Hindlimb muscle (tissue), 1 donor: Measurements from ENCODE around the gene STARD3. TPM values are rescaled to one million over a fixed set of nuclear protein-coding genes. Genes with fewer than 3 reads are reported as not detected.
A peak's percentile ranks its signal among the peaks of the same experiment; 100 is the strongest.
"Not testable (repeated sequence)": the region's sequence is repeated elsewhere in the genome, so short reads cannot be mapped to it uniquely, and the experiment has no call there.

Source experiments
- DNase-seq: peaks from one replicate; pipeline ENCODE4 v3.0.0-alpha.2; 2013
- polyA plus RNA-seq: library from polyadenylated mRNA; unstranded; fragments of 120-200 nt; gene quantifications from one replicate; pipeline ENCODE4 v1.2.1, GENCODE V29; 2013; ENCODE audit not compliant: insufficient read length

The STARD3 gene
- 36.2 TPM for polyA plus RNA-seq

DNA sequence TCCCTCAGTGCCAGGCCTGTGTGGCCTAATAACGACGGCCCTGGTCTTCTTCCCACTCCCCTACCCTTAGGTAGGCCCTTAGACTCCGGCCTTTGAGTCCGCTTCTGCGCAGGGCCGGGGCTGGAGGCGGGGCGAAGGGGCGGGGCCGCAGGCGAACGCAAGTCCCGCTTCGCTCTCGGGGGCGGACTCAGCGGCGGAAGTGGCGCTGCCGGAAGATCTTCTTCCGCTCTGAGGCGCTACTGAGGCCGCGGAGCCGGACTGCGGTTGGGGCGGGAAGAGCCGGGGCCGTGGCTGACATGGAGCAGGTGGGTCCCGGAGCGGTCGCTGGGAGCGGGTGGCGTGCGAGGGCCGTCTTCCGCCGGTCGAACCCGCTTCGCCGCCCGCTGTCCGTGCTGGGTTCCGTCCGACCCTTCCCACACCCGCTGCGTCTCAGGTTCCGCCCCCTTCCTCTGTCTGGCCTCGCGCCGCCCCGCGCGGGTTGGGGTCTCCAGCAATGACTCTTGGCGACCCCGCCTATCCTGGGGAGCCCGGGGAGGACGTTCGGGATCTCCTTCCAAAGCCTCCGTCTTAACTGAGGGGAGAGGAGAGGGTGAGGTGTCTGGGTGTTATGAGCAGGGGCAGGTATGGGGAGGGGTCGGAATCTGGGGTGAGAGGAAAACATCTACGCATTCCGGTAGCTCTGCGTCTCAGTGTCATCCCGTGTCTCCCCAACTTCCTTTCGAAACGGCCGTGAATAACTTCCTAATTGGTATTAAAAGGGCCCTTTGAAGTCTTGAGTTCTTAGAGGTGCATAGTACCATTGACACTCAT, at the start of gene STARD3:
Gene STARD3, plus strand, starts transcription at position 218 of the 810 bp plus-strand sequence. CDS start 16,388 bp downstream, outside the sequence.
- peak; percentile 90 for DNase-seq

DNA sequence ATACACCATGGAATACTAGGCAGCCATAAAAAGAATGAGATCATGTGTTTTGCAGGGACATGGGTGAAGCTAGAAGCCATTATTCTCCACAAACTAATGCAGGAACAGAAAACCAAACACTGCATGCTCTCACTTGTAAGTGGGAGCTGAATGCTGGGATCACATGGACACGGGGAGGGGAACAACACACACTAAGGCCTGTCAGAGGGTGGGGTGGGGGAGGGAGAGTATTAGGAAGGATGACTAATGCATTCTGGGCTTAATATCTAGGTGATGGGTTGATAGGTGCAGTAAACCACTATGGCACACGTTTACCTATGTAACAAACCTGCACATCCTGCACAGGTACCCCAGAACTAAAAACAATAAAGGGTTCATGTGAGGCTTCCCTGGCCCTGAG, 46.8 kb upstream of the STARD3 start:
- not testable (repeated sequence) for DNase-seq

DNA sequence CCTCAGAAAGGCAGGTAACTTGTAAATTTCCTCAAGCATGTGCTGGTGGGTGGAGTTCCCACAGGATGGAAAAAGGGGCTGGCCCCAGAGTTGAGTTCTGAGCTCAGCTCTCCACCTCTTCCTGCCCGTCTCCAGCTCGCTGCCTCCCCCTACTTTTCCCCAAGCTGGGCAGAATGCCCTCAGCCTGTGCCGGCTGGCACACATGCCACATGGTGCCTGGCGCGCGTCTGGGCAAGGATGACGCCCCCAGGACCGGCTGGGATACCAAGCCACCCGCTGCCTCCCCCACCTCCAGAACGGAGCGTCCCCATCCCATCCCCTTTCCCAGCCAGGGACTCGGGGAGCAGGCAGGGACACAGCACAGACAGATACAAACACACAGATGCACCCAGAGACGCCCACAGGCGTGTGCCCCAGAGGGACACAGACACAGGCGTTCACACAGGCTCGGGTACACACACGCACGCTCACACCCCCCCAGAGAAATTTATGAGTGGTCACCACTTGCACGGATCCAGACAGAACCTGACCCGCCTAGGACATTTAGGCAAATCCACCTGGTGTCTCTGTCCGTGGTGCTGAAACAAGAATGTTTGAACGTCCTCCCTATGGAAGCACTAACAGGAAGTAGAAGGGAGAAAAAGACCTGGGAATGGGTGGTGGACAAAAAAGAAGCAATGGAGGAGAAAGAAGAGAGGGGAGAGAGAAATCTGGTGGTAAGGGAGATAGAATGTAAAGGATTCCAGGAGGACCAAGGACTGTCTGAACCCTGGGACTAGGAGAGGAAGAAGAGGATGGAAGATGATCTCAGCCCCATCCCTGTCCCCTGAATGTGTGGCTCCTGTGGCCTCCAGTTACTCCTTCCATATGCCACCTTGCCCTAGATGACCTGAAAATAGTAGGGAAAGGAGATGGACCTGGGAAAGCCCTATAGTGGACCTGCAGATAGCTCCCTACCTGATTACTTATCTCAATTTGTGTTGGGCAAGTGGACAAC, 44.7 kb upstream of the STARD3 start:
- no peak for DNase-seq

DNA sequence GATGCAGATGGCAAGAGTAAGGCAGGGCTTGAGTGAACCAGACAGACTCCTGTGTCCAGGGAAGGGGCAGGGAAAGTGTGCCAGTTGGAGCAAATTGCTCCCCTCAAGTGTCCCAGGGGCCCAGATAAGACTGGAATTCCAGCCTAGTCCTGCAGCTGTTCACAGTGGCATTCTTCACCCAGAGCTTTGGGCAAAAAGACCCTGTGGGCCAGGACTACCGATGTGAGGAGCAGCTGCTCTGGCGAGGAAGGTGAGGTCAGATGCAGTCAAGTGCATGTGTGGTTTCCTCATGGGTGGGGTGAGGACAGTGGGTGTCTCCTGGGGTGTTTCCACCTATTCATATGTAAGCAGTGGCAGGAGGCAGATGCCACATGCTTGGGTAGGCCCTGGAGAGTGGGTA, 43.6 kb upstream of the STARD3 start:
- no peak for DNase-seq

DNA sequence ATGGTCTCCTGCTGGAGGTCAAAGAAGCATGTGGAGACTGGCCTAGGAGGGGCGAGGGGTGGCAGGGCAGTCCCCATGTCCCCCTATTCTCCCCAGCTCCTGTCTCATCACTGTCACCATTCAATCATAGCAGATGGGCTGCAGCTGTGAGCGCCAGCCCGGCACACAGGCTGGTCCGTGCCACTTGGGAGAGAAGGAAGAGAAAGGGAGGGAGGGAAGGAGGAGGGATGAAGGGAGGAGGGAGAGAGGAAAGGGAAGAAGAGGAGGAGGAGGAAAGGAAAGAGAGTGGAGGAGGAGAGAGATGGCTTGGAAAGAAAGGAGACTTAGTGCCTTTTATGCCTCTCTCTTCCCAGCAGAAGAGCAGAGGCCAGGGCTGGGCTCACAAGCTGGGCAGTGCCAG, 41.6 kb upstream of the STARD3 start:
- no peak for DNase-seq

DNA sequence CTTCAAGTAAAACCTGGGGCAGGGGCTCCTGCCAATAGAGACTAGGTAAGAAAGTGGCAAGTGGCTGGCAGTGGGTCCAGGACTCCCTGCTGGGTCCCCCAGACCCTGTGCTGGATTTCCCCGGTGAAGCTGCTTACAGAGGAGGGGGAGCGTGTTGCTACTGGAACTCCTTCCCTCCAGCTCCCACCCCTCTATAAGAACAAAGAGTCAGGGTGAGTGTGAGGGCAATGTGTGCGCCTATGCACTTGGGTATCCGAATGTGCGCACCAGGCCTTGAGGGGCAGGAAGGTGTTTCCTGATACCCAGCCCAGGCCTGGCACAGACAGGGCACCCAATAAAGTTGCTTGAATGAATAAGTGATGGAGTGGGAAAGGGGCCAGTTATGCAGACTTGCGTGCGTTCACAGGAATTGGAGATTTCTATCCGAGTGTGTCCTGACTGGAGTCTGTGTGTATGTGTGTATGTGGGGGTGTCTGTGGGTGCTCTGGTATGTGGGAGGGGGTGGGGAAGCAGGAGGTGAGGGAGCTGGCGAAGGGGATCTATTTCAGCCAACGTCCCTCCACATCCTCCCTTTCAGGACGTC, 40.9 kb upstream of the STARD3 start:
- no peak for DNase-seq

DNA sequence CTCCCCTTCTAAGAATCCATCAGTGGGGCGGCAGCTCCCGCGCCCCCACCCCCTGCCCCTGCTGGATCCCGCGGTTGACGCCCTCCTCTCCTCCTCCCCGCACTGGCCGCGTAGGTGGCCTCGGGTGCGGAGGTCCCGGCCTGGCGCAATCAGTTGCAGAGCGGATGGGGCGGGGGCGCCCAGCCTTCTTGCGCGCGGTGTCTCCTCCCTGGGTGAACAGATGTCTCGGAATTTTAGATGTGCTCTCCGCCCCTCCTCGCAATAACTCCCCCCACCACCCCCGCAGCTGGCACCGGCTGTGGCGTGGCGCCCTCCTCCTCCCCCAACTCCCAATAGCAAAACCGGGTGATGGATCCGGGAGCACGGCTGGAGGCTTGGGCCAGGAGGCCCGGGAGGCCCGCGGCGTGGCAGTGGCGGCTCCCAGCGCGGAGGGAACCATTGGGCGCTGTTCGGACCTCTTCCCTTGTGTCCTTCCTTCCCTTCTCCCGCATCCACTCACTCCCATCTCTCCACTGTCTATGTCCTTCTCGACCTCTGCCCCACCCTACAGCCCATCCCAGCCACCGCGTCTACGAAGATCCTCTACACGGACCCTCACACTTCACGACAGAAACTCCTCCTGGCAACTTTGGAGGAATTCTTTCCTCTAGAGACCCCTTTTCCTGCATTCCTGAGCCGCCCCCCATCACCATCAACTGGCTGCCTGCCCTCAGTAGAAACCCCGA, 40.2 kb upstream of the STARD3 start:
- DNase-seq, result no peak

DNA sequence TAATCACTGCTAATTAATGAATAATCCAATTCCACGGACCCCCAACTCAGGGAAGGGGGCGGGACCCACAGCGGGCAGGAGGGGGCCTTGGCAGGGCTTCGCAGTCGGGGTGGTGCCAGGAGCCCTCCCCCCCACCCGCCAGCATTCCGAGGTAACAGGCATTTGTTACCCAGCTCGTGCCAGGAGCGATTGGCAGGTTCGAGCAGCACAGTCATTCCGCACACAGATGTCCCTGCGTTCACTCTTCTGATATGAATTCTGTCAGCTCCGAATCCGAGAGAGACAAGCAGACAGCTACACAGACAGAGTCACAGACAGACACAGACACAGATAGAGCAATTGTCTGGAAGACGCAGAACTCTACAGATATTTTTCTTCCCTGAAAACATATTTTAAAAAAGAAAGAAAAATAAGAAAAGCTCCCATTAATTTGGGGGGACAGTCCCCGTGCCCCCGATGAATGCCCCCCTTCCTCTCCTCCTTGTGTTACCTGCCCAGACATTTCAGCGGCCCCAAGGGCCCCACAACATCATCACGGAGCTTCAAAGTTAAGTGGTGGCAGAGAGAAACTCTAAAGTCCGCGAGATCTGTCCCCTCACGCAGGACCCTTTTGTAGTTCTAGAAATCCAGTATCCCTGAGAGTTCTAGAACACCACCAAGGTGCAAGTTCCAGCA, 39.4 kb upstream of the STARD3 start:
- no peak for DNase-seq

DNA sequence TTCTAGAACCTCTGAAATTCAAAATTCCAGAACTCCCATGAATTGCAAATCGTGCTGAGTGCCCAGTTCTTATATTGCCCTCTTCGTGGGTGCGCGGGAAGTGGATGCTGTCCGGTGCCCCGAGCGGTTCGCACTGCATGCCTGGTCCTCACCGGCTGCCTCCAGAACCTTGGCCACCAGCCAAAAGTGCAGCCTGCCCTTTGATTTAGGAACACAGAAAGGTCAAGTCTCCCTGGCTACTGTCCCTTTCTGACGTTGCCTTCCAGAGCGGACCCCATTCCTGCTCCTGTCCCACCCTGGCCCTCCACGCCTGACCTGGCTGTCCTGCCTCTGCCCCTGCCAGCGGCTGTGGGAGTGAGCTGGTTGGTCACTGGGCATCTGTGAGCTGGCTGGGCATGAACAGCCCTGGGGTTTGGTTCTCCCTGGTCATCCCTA, 38.9 kb upstream of the STARD3 start:
- no peak for DNase-seq

DNA sequence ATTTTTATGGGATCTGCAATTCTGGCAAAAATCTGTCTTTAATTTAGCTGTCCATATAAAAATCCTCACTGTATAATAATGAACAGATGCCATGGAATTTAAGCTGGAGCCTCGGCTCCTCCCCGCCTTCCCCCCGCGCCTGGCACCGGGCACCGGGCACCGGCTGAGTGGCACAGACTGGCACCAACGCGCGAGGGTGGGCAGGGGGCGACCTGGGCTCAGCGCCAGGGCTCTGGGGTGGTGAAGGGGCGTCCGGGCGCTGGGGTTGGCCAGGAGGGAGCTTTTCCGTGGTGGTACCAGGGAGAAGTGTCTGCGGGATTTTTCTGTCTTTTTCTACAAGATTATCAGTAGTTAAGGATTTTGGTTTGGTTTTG, 38.3 kb upstream of the STARD3 start:
- no peak for DNase-seq

DNA sequence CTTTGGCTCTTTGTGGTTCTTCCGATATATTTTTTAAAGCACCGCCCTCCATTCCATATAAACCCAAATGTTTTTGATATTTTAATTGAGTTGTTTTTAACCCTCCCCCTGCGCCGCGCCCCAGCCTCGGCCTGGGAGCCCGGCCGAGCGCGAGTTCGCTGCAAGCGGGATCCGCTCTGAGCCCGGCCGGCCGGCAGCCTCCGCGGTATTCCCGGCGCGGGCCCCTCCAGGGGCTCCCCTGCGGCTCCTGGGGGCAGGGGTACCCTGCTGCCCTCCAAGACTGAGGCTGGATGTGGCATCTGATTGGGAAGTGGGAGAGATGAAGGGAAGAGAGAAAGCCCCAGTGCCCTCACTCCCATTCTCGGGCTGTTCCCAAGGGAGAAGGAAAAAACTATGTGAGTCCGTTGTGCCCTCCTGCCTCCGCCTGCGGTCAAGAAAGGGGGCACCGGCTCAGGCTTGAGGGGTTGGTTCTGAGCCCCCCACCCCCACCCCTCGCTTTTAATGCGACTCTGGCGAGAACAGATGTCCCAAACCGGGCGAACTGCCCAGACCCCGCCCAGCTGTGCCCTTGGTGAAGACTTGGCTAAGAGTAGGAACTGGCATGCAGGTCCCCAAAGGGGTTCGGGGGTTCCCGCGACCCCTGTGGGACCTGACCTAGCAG, 37.8 kb upstream of the STARD3 start:
- no peak for DNase-seq

DNA sequence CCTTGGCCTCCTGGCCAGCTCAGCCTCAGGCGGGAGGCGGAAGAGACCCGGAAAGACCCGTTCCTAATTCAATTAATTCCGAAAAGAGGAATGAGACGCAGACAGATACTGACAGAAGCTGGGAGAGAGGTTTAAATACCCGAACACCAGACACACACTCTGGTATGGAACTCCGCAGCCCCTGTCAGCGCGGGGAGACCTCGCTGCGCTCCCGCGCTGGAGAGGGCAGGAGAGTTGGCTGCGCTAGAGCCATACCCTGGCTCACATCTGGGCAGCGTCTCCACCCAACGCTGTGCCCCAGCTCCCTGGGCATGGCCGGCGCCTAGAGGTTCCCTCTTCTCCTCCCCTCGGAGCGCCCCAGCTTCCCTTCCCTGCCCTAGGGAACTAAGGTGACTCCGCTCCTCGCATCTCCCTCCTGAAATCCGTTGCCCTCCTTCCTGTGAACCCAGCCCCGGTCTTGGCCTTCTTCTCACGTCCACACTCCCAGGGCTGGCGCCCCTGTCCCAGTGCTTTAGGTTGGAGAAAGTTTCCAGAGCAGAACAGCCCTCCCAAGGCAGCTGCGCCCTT, 37.2 kb upstream of the STARD3 start:
- DNase-seq, result no peak

DNA sequence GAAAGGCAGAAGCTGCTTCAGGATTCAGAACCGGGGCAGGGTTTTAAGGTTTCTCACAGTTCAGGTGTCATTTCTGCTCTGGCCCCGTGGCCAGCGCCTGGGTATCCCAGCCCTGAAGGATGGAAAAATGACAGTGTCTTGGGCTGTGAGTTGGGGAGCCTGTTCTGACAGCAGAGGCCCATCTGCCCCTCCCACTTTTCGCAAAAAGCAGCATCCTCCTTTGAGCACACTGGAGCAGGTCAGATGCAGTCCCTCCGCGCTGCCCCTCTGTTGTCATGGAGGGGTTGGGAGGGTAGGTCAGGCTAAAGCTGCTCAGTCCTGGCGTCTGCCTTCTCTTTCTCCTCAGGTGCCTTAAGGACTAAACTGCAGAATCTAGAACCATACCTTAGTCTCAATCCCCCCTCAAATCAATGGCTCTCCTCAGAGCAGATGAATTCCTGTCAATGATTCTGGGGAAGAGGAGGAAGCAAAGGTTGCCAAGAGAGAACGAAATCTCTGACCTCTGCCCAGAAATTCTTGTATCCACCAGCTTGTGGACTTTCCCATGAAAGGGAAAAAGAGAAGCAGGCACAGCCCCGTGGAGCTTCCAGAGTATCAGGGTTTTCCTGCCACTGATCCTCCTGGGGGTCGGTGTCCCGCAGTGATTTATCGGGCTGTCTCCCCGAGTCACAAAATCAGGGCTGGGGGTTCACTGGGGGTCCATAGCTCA, 36.5 kb upstream of the STARD3 start:
- no peak for DNase-seq

DNA sequence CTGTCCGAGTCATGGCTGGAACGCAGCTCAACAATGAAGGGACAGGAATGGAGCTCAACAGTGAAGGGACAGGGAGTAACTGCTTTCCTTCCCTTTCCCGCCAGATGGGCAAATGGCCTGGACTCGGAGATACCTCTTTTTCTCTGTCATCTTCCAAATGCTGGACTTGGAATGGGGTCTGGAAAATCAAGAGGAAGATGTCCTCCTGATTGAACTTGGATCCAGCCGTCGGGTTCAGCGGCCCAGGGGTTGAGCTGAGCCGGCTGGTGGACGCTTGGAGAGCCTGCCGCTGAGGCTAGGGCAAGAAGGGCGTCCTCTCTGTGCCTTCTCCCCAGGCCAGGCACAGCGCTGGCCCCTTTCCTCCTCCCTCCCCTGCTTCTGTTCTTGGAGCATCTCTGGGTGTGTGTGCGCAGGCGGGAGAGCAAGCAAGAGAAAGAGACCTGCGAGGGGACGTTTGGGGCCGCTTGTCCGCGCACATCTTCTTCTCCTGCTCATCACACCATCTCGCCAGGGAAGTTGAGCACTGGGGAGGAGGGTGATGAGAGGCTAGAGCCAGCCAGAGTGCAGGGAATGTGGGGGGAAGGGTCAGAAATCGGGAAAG, 35.8 kb upstream of the STARD3 start:
- DNase-seq, result no peak

DNA sequence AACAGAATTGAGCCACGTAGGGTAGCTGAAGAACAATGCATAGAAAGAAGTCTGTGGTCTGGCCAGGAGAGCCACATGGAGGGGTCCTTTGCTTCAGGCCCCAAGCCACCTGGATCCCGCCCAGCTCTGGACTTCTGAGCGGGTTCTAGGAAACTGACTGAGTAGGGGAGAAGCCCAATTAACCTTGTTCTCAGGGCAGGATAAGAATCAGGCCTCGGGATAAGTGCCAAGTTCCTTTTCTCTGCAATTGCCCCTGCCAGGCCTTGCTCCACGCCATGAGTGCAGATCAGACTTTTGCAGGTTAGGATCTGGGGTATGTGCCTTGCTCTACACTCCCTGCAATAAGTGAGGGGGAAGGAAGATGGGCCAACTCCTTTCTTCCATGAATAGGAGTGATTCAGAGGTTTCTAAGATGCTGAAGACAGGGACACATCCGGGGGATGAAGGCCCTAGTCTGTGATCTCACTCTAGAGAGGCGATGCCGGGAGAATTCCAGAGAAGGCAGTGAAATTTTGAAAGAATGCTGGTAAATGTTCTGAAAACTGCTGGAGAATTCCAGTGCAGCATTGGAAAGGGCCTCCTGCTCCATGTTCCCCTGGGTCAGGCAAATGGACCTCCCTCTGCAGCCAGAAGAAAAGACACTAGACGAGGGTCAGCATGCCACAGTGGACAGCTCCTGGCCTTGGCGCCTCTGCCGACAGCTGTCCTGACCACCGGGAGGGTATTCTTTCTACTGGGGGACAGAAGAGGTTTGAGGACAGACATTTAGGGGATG, 35.0 kb upstream of the STARD3 start:
- DNase-seq, result no peak

DNA sequence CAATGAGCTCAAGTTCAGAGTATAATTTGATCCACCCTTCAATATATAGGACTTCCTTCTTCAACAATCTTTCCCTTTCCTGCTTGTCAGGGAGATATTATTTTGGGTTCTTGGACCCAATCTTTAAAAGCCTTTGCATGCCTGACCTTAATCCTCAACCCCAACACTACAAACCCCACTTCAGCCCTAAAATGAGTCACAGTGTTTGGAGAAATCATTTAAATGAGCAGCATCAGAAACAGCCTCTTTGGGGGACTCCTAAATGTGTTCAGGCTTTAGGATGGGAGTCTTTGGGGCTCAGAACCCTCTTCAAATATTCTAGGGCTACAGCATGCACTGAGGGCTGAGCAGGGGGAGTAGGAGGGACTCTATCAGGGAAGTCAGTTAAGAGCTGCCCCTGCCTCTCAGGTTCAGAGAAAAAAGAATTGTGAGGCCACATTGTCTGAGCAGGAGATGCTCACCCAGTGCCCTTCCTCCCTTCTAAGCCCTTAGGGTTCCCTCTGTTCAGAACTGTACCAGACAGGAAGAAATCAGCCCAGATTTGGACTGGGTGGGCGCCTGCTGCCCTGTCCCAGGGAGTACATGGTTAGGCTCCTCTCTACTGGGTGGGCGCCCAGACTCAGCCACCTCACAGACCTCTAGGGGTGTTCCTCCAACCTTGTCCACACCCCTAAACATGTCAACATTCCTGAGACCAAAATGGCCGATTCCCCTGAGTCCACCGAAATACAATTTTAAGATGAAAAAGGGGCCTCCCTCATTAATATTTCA, 34.2 kb upstream of the STARD3 start:
- DNase-seq, result no peak

DNA sequence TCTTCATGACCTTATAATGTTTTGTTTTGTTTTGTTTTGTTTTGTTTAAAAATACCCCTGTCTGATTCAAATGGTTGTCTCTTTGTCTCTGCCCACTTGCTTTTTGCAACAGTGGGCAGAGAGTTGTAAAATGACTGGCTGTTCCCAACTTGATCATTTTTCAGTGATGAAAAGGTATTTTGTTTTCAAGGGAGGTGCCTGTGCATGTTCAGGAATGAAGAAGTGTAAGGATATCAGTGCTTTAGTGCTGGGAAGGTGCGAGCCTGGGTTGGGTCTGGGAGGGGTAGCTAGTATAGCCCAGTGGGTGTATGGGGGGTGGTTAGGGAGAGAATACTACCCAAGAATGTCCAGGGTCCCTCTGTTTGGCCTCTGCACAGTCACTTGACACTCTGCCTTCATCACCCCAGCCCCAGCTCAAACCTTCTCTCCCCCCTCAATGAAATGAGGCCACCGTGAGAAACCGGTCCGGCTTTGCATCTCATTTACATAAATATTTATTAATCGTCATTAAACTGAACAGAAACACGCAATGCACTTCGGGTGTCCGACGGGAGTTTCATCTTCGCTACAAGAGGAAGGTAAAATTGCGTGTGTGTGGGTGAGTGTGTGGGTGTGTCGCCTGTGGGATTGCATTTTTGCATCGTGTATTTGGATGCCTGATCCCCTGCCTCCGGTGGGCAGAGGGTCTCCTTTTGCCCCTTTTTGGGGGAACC, 33.5 kb upstream of the STARD3 start:
- DNase-seq, result no peak
